SW480 (cell line): ENCODE results near the gene ZNF697.
A peak's percentile ranks its signal among the peaks of the same experiment; 100 is the strongest.
"Not testable (repeated sequence)": the region's sequence is repeated elsewhere in the genome, so short reads cannot be mapped to it uniquely, and the experiment has no call there.

Experiments used
- DNase-seq: peaks from one replicate; pipeline ENCODE4 v3.0.0-alpha.2; 2016; ENCODE audit warnings: low spot score

Gene ZNF697

GRCh38 chr1:119647734-119648619, at the start of gene ZNF697:
Gene ZNF697 (minus strand): TSS chr1:119648266. CDS start chr1:119626100, 22,166 bp downstream.
- DNase-seq = peak; percentile 96

DNA sequence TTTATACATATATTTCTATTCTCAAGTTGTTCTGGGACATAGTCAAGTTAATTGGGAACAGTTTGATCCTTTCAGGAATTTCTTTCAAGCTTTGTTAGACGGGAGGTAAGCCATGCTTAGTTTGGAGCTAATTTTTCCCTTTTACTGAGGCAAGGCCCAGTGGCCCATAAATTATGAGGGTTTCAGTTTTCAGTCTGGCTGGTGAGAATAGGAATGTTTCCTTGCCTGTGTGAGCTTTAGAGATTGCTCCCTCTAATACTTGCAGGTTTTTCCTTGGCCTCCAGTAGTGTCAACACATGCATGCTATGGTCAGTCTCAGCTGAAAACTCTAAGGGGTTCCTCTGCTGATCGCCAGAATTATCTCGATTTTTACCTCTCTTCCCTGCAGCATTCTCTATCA, 49.5 kb upstream of the ZNF697 start:
- no peak for DNase-seq

- not testable (repeated sequence) for DNase-seq
Measured at GRCh38 chr1:119696863-119697262, 48.8 kb upstream of the ZNF697 start.

GRCh38 chr1:119689511-119689910, 41.4 kb upstream of the ZNF697 start:
- no peak for DNase-seq

DNA sequence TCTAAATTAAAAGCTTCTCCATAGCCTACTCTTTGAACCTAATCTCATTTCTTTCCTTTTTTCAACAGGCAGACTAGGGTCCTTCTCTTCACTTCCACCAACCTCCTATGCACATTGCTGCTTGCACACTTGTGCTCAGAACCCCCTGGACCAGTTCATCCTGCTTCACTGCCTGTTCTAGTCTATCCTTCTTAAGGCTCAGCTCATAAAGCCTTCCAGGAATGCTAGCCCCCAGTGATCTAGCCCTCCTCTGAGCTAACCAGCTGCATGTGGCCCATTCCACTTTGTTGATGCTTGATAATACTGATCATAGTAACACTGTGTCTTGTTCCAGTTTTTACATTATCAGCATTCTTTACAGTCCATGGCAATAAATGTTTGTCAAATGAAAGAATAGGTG, 40.7 kb upstream of the ZNF697 start:
- no peak for DNase-seq

DNA sequence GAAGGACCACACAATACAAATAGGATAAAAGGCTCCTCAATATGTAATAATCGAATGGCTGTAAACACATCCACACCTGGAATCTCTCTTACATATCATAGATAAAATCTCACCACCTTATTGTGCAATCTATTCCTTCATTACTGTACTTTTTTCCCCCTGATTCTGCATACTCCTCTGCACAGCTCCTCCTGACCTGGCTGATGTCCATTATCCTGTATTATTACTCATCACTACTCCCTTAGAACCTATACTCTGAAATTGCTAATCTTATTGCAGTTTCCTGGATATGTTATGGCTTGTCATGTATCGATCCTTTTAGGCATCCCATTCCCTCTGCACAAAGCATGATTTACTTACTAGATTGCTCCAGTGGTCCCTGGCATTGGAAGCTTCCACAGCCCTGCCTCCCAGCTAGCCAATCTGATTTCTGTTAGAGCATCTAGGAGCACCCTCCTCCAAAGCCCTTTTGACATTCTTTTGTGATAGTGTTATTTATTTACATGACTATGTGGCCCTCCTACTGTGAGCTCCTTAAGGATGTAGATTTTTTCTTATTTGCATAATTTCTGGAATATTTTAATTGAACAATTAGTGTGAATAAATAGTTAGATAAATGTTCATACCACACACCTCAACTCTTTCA, 39.5 kb upstream of the ZNF697 start:
- DNase-seq = no peak

DNA sequence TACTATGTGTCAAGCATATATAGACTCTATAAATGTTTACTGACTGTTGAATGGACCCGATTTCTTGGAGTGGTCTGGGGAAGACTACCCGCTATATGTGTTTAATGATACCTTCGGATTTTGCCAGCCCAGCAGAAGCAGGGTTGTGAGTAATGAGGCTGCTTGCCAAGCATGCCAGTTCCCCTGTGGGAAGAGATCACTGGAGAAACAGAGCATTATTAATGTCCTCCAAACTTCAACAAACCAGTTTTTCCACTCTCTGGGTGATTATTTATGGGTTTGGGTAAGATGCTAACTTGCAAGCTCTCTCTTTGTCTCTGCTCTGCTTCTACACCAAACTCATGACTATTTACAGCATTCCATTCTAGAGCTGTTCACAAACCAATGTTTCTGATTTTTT, 38.6 kb upstream of the ZNF697 start:
- DNase-seq = no peak

- no peak for DNase-seq
Measured at GRCh38 chr1:119683893-119684292, 35.8 kb upstream of the ZNF697 start.

- DNase-seq = no peak
Measured at GRCh38 chr1:119682141-119682540, 34.1 kb upstream of the ZNF697 start.

DNA sequence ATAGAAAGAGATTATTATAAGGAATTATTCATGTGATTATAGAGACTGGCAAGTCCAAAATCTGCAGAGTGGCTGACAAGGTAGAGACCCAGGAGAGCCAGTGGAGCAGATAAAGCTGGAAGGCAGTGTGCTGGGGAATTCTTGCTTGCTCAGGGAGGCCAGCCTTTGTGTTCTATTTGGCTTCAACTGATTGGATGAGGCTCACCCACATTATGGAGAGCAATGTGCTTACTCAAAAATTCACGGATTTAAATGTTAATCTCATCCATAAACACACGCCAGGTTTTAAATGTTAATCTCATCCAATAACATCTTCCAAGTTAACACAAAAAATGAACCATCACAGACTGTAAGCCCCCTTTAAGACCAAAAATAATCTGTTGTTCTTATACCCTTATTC, 33.5 kb upstream of the ZNF697 start:
- DNase-seq = no peak

GRCh38 chr1:119680723-119681122, 32.7 kb upstream of the ZNF697 start:
- DNase-seq = no peak

DNA sequence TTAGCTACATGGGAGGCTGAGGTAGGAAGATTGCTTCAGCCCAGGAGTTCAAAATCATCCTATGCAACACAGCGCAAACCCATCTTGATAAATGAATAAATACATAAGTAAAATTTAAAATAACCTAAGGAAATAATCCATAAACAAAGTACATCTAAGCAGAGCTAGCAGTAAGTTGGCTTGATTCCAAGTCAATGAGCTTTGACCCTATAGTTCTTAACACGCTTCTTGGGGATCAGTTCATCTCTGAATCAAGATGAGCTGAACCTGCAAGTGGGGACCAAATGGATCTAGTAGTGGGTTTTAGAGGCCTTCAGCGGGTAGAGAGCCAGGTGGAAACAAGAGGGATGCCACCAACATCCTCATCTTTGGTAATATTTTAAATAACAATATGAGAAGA, 32.1 kb upstream of the ZNF697 start:
- no peak for DNase-seq

GRCh38 chr1:119679223-119679622, 31.2 kb upstream of the ZNF697 start:
- no peak for DNase-seq

DNA sequence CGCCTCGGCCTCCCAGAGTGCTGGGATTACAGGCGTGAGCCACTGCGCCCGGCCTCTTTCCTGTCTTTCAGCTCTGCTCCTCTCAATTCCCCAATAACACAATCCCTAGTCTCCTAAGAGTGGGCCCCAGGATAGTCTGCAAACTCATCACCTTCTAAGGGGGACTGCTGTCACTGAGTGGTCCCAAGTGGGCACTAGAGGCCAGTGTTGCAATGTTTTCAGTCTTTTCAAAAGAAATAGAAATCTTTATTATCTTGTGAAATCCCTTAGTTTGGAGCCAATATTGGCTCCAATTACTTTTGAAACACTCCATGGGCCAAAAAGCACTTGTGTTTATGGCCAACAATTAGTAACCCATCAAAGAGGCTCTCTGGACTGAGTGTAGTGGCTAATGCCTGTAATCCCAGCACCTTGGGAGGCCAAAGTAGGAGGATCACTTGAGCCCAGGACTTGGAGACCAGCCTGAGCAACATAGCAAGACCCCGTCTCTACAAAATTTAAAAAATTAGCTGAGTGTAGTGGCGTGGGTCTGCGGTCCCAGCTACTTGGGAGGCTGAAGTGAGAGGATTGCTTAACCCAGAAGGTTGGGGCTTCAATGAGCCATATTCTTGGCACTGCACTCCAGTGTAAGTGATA, 28.6 kb upstream of the ZNF697 start:
- DNase-seq = no peak

DNA sequence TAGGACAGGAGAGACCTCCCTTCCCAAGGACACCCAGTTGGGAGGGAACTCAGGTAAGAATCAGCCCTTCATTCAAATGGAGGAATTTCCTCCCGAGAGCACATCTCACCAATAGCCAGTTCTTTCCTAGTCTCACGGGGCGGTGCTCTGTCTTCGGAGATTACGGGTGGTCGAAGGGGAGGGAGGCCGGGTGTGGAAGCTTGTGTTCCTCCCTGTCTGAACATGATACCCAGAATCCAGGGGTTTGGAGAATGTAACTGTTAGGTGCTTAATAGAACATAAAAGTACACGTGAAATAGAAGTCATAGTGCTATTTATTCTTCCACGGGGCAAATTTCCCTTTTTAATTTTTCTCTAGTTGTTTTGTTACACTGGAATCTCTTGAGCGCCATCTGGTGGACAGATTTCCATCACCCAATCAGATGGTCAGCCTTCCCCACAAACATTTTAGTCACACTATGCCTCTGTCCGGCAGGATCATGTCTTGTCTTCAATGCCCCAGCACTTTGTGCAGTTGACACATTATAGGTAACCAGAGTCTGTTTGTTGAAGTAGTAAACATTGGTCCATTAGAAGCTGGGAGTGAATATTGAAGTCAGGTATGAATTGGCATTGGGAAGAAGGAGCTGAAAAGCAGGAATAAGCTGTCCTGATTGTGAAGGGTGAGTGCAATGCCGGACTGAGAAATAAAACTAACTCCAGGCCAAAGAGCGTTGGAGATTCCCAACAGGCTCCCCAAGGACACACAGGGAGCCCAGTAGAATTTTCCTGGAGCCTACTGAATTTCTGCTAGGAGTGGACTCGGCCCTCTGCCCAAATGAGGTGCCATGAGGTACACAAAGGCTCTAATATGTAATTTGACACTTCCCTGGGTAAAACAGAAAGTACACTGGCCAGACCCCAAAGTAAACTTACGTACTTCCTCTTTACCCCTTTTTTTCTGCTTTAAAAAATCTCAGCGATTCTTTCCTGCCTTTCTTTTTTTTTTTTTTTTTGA, 27.6 kb upstream of the ZNF697 start:
- peak; percentile 78 for DNase-seq

DNA sequence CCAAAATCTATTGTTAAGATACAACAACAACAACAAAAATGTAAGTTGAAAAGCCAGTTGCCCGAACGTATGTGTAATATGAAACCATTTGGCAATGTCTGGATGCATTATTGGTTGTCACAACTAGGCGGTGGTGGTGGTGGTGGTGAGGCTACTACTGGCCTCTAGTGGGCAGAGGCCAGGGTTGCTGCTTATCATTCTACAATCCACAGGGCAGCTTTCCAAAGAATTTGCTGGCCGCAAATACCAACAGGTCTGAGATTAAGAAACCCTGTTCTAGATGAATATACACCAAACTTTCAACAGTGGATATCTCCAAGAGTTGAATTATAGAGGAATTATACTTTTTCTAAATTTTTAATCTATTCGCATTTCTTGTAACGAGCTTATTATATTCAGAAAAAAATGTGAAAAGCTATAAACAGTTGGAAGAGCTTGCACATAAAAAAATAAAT, 26.8 kb upstream of the ZNF697 start:
- DNase-seq = peak; percentile 93

- DNase-seq = peak; percentile 81
Measured at GRCh38 chr1:119674111-119674526, 26.1 kb upstream of the ZNF697 start.

GRCh38 chr1:119673171-119673940, 25.3 kb upstream of the ZNF697 start:
- DNase-seq = peak; percentile 88

DNA sequence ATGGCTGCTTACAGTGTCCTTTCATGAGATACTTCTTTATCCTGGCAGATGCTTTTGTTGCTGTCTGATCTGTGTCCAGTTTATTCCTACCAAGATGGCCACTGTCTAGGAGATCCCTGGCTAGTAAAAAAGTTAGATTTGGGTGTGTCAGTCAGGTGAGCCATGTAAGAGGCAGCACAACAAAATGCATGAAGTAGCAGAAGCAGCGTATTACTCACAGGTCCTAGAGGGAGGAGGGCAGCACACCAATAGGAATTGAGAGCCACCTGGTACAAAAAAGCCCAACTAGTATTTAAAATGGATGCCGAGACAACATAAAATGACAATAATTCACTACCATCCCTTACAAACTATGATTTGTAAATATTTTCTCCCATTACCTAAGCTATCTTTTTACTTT, 22.8 kb upstream of the ZNF697 start:
- DNase-seq = no peak

DNA sequence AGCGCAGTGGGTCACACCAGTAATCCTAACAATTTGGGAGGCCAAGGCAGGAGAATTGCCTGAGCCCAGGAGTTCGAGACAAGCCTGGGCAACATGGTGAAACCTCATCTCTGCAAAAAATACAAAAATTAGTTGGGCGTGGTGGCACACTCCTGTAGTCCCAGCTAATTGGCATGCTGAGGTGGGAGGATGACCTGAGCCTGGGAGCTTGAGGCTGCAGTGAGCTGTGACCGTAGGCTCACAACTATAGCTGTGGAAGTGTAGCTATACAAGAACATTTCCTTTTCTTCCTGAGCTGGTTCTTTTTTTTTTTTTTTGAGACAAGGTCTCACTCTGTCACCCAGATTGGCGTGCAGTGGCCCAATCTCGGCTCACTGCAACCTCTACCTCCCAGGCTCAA, 19.1 kb upstream of the ZNF697 start:
- DNase-seq = no peak

DNA sequence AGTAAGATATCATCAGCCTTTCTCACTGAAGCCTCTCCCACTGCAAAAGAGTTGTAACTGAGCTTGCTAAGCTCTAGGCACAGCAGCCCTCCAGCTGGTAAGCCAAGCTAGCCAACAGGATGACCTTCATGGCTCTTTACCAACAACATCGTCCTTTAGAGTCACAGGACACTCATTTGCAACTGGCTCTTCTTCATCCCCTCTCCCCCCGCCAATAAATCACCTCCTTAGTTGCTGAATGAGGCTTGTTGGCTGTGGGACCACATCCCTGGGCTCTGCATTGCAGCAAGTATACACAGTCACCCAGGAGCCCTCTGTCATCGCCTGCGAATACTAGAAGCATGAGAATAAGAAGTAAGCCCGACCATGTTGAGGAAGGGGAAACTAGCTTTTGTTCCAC, 16.0 kb upstream of the ZNF697 start:
- DNase-seq = no peak
